Measurements from ENCODE around the gene RUBCNL. TPM values are rescaled to one million over a fixed set of nuclear protein-coding genes. Genes with fewer than 3 reads are reported as not detected.

Gene RUBCNL
- total and polyA plus RNA-seq, 2 of the 8 experiments (the other 6 are each of a cell fraction or from before 2014, with no cell fraction given), result 2.6 to 4.9 TPM

- TF ChIP-seq CHD7 (IDR thresholded peaks at IDR 0.05; ENCODE audit: insufficient replicate concordance, low read length), result no peak
- no peak for TF ChIP-seq EP300 (IDR thresholded peaks at IDR 0.05; ENCODE audit: borderline replicate concordance in 1 of 2, low read depth in 2 of 2, low read length in 2 of 2)
- no peak for TF ChIP-seq CTCF (IDR thresholded peaks at IDR 0.05; ENCODE audit: control extremely low read depth in 1 of 3, insufficient read depth in 1 of 3, low read depth in 1 of 3, low read length in 3 of 3)
- no peak for TF ChIP-seq SIN3A (conservative IDR thresholded peaks at IDR 0.05 in 1 of 2, IDR thresholded peaks at IDR 0.05 in 1 of 2; ENCODE audit: low read depth in 1 of 2, low read length in 2 of 2)
- TF ChIP-seq POU5F1 (IDR thresholded peaks at IDR 0.05; ENCODE audit: low read depth, low read length), result no peak
- TF ChIP-seq PHF8 (conservative IDR thresholded peaks at IDR 0.05; ENCODE audit: low read depth, low read length), result no peak
- TF ChIP-seq ZNF274 (IDR thresholded peaks at IDR 0.05; ENCODE audit: borderline replicate concordance, extremely low read depth, low read length), result no peak
- TF ChIP-seq KDM1A (IDR thresholded peaks at IDR 0.05; ENCODE audit: borderline replicate concordance, low read length), result no peak
Measured at GRCh38 chr13:46311217-46311616, 75.8 kb downstream of the RUBCNL start (continued).

Measured in H1 (cell line).